GM21447 (cell line): ENCODE results near the gene PRKAR2B.
"Not testable (repeated sequence)": the region's sequence is repeated elsewhere in the genome, so short reads cannot be mapped to it uniquely, and the experiment has no call there.

Experiments
- ATAC-seq: cut with Tn5 transposase; IDR thresholded peaks from one replicate; pipeline ENCODE4 v1.9.1; 2021; ENCODE audit not compliant: unreplicated experiment

Gene PRKAR2B

DNA sequence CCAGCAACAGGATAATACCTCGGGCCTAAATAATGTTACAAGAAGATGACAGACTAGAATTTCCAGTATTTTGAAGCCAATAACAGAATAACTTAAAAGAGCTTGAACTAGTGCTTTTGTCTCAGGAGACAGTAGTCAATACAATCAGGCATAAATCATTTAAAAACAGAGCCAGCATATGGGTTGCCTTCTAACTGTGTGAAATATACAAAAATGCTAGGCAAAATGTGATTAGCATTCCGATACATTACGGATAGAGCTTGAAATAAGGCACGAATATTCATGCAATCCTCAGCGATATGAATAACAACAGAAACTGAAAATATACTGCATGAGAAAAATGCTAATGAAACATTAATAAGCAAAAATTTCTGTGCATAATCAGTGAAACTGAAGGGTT lies 18.3 kb upstream of the PRKAR2B start:
- ATAC-seq = no peak

DNA sequence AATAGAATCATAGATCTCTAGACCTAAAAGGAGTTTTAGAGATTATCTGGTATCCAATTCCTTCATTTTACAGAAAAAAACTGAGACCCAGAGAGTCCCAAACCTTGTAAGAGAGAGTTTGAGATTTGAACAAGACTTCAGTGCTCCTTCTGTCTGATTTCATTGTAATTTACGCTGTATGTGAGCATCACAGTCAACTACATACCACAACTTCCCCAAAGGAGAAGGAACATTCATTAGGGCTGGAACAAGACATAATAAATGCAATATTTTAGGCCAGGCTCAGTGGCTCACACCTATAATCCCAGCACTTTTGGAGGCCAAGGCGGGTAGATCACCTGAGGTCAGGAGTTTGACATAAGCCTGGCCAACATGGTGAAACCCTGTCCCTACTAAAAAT lies 17.3 kb upstream of the PRKAR2B start:
- no peak for ATAC-seq

DNA sequence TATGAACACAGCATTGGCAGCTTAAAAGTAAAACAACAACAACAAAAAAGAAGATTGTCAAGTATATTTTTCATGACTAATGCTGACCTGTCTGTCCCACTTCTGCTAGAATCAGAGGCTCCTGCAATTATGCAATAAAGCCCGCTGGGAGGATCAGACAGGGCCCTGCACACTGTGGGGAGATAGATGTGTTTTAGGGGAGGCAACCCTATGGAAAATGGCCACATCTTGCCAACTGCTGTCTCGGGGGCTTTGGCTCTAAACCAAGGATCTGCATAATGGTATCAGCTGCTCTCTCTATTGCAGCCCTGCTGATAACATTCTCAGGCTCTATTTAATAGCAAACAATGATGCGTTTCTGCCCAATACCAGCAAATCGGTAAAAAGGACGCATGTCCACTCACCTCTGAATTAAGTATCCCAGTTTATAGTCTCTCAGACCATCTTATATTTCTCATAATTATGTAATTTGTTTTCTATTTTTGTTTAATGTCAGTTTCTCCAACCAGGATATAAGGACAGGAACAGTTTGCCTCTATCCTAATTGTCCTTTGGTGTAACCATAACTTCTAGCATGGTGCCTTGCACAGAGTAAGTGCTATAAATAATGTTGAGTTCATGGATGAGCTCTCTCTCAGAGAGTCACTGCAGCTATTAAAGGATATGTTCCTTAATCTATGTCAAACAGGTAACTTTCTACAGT lies 15.3 kb upstream of the PRKAR2B start:
- ATAC-seq = no peak

DNA sequence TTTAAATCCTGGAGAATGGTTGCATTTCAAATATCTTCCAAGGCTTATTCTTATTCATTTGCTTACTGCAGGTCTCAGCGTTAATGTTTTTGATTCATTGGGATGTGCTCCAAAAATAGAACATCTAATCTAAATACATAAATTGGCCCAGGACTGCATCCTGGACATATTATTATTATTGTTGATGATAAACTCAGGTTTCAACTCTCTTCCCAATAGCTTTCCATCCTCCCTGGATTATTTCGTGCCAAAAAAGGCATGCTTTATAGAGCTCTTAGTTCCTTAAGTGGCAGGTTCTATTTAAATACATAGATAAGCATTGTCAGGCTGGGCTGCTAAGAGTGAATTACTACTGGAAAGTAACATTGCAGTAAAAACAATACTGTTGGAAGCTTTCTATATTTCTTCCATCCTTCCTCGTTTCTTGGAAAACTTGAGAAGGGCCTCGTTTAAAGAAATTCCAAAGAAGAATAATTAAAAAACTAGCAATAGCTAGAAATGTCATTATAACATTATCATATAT lies 14.7 kb upstream of the PRKAR2B start:
- no peak for ATAC-seq

DNA sequence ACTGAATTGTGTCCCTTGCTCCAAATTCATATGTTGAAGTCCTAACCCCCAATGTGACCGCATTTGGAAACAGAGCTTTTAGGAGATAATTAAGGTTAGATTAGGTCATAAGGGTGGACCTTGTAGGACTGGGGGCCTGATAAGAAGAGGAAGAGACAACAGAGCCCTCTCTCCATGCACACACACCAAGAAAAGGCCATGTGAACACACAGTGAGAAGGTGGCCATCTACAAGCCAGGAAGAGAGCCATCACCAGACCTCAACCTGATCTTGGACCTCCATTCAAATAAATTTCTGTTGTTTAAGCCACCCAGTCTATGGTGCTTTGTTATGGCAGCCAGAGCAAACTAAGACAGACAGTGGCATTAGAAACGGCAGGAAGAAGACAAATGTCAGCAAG lies 12.5 kb upstream of the PRKAR2B start:
- no peak for ATAC-seq

DNA sequence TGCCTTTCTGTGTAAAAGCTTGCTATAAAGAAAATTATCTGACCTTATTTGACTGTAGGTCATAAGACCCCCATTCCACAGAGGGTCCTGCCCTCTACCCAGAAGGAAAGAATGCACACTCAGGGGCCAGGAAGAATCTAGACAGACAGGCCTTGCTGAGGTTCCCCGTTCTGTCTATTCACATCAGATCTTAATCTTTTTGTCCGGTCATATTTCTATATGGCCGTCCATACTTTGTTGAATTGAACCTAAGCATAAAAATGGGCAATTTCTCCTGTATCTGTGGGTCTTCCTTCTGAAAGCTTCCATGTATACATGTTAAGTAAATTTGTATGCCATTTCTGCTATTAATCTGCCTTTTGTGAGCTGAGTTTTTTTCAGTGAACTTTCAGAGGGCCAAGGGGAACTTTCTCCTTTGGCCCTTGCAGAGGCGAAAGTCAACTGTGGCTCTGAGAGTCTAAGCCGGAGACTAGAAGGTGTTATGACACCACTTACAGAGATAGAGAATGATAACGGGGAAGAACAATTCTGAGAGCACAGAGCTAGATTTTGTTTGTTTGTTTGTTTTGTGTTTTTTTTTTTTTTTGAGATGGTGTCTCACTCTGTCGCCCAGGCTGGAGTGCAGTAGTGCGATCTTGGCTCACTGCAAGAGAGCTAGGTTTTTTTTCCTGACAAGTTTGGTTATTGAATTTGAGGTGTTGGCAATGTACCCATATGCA lies 11.6 kb upstream of the PRKAR2B start:
- ATAC-seq = no peak

DNA sequence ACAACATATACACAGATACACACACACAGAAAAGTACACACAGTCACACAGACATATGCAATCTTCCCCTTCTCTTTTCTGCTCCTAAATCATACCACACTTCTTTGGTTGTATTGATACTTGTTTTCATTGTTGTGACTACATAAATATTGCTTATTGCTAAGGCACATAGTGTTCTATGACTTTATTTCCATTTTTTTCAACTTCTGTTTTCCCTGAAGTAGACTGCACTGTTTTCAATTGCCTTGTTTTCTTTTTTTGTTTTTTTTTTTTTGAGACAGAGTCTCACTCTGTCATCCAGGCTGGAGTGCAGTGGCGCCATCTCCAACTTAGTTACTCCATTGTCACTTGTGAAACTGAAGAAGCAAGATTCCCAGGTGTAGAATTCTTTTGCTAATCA lies 10.0 kb upstream of the PRKAR2B start:
- ATAC-seq = no peak

DNA sequence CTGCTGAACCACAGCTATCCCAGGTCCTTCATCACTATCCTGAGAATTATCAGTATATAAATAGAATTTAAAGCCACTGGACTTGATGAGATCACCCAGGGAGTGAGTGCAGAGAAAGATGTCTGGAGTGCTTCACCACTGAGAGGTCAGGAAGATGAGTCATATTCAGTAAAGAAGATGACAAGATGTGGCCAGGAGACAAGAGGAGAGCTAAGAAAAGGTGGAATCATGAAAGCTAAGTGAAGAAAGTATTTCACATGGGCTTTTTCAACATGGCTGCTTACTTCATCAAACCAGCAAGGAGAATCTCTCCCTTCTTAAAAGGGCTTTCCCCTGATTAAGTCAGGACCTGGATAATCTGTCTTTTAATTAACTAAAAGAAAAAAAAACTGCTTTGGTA lies 9.1 kb upstream of the PRKAR2B start:
- no peak for ATAC-seq

DNA sequence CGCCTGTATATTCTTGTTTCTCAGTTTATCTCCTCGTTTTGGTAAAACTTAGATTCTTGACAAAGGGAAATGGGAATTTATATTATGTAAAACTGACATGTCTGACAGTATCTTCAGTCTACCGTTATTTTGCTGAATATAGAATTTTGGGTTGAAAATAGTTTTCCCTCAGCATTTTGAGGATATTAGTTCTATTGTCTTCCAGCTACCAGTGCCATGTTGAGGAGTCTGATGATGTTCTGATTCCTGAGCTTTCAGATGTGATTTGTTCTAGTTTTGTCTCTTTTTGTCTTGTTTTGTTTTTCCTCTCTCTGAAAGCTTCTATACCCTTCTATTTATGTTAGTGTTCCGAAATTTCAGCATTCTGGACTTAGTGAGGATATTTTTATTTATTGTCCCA lies 8.0 kb upstream of the PRKAR2B start:
- ATAC-seq = no peak

DNA sequence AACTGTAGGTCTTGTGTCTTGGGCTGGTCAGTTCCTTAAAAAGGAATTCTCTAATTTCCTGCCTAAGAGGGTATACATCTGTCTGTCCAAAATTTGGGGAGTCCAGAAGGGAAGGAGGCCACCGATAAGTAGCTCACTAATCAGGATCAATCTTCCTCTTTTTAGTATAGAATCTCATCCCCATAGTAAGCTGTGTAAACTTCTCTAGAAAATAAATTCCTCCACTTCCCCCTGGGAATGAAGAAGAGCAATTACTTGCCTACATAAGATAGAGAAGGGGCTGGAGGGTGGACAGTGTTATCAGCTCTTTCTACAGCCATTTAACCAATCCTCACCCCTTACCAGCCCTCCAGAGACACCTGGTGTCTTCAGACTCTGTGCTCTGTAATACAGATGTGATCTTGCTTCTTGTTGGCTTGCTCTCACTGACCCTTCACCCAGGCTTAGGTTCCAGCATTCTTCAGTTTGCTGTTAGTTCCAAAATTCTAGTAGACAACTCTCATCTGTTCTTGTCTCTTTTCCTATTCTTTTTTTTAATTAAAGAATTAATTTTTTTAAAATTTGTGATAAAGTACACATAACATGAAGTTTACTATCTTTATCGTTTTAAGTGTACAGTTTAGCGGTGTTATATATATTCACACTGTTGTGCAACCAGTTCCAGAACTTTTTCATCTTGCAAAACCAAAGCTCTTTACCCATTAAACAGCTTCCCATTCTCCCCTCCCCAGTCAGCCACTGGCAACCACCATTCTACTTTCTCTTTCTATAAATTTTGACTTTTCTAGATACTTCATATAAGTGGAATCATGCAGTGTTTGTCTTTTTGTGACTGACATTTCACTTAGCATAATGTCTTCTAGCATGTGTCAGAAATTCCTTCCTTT lies 6.5 kb upstream of the PRKAR2B start:
- no peak for ATAC-seq

DNA sequence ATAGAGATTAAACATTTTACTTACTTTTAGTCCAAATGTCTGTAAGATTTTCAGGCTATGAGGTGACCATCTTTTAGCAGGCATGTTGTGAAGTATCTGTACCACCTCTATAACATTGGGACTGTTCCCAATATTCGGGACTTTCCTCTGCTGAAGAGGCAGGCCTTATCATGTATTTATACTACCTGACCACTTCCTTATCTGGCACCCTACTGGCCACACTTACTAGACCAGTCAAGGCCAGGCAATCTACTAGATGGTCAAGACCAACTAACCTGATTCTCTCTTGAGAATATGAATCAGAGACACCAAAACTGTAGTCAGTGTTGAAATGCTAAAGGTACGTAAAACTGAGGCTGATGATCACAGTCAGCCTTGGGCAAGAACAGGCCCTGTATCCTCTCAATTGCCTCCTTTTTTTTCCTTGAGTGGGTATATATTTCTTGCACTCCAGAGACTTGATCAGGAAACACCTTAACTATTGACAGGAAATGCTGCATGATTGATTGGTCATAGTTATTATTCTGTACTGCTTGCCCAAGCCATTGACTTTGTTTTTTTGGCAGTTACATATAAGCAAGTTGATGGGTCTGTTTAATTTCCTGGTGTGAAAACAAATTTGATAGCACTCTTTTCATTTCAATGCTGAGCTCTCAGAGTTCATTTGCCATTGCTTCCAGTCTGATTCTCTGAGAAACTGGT lies 5.2 kb upstream of the PRKAR2B start:
- no peak for ATAC-seq

DNA sequence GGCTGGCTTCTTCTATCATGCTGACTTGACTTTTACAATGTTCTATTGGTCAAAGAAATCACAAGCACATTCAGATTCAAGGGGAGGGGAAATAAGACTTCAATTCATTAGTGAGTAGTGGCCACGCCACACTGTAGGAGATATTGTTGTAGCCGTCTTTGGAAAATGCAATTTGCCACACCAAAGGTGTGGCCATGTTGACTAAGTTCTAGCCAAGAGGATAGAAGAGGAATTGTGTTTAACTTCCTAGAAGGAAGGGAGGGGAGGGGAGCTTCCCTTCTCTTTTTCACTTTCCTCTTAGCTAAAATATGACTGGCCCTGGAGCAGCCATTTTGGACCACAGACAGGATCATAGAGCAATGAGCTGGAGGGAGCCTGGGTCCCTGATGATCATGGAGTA lies 3.4 kb upstream of the PRKAR2B start:
- ATAC-seq = no peak

DNA sequence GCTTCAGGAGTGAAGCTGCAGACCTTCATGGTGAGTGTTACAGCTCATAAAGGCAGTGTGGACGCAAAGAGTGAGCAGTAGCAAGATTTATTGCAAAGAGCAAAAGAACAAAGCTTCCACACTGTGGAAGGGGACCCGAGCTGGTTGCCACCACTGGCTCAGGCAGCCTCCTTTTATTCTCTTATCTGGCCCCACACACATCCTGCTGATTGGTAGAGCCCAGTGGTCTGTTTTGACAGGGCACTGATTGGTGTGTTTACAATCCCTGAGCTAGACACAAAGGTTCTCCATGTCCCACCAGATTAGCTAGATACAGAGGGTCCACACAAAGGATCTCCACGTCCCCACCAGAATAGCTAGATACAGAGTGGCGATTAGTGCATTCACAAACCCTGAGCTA lies 2.7 kb upstream of the PRKAR2B start:
- not testable (repeated sequence) for ATAC-seq

DNA sequence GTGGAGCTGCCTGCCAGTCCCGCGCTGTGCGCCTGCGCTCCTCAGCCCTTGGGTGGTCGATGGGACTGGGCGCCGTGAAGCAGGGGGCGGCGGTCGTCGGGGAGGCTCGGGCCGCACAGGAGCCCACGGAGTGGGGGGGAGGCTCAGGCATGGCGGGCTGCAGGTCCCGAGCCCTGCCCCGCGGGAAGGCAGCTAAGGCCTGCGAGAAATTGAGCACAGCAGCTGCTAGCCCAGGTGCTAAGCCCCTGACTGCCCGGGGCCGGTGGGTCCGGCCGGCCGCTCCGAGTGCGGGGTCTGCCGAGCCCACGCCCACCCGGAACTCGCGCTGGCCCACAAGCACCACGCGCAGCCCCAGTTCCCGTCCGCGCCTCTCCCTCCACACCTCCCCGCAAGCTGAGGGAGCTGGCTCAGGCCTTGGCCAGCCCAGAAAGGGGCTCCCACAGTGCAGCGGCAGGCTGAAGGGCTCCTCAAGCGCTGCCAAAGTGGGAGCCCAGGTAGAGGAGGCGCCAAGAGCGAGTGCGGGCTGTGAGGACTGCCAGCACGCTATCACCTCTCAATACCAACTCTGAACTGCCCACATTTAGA lies 2.1 kb upstream of the PRKAR2B start:
- ATAC-seq = not testable (repeated sequence)

DNA sequence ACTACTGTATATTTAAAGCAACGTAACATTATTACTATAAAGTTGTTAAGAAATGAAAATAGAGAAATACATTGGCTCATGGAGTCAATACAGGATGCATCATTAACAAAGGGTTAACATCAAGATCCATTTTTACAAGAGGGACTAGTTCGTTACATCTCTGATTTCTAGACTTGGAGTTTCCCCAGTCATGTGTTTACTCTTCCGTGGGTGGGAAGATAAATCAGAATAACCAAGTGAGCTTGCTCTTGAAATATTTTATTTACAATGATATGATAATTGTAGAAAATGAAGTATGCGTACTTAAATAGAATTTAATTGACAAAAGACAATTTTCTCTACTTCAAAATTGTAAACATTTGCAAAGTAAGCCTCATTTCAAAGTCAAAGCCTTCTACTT lies 1.0 kb upstream of the PRKAR2B start:
- no peak for ATAC-seq

DNA sequence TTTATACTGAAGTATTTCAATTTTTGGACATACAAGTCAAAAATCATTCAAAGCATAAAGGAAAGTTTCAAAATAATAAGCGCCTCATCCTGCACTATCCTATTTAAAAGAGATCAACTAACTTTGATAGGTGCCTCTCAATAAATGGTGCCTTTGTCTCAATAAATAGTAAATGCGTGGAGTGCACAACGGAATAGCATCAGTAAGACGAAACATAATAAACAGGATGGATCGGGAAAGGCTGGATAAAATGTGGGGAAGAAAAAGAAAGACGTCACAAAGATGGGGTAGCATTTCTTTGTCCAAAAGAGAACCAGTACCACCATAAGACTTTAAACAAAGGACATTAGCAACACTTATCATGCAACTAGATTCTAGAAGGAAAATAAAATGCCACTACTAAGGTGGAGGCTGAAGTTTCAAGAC lies 571 bp upstream of the PRKAR2B start:
- no peak for ATAC-seq

DNA sequence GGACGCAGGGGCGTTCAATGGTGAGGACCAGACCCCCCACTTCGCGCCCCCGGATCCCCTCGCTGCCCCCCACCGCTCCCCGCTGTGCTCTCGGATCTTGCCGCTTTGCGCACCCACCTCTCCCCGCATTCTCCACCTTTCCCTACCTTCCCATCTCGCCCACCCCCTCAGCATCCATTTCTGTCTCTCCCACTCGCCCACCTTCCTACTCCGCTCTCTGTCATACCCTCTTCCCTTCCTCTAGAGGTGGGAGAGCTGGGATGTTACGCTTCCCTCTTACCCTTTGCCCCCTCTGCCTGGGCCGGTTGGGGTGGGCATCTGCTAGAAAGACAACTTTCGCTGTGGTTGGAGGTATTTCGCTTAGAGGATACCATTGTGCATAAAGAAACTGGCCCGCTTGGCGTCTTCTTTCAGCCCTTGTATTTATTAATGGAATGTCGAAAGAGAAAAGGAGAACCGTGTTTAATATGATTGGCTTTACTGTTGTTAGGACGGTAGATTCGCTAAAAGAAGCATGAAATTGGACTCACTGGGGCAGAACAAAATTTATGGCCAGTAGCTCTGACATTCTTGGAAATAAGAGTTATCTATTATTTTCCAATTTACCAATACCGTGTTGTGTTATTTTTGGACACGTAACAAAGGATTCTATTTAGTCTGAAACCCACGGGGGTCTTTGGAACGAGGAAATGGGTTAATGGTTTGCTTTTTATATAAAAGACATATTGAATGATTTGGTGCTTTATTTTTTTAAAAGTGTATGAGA lies 873 bp downstream of the PRKAR2B start:
- ATAC-seq = no peak

DNA sequence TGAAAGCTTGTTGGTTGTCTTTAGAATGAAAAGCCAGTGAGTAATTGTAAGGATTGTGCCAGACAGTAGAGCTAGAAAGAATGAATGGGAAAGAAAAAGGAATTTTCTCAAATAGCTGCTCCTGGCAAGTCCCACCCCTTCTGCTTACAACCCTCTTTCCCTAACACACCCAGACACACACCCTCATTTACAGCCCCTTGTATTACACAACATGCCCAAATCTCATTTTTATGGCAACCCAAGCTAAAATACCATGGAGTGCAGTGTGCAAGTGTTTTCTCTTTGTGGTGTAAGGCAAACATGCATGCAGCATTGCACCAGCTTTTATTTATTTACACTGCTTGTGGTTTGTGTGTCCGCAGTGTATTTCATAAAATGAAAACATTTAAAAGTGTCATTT lies 1.5 kb downstream of the PRKAR2B start:
- no peak for ATAC-seq

DNA sequence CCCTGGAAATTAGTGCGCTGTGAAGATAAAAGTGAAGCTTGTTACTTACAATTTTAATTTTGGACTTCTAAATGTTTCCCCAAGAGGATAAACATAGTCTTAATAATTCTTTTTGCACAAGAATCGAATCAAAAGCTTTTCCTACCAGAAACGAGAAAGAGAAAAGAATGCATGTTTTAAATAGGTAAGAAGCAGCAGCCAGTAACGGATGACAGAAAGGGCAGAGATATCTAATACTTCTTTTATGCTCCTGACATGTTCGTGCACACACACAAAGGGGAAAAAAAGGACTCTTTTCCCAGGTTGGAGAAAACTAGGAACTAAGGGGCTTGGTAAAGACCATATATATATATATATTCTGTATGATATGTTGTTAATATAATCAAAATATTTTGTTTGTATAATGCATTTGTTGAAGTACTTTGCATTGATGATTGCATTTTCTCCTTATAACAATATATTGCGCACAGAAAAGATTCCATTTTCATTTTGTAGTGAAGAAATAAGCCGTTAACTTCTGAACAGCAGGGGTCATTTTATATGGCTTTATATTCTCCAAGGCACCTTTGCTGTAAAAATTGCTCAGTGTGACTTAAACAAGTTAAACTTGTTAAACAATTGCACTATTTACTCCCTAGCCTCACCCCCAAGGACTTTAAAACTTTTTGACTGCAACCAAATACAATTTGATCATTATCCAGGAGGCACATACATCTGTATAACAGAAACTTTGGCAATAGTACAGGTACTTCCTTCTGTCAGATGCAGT lies 2.2 kb downstream of the PRKAR2B start:
- no peak for ATAC-seq
